GM12878 (cell line): ENCODE results near the gene LGALS1. TPM values are rescaled to one million over a fixed set of nuclear protein-coding genes. Genes with fewer than 3 reads are reported as not detected.

Experiments used
- BCLAF1 ChIP-seq: fragments of 450-650 bp; IDR thresholded peaks from 2 replicates; pipeline ENCODE4 v1.6.1; 2017; ENCODE audit warnings: antibody characterized with exemption, mild to moderate bottlenecking, moderate library complexity
- BHLHE40 ChIP-seq, 2 experiments: fragments of 450-650 bp in 1 of 2; IDR thresholded peaks; 2 replicates each; pipeline ENCODE4 v1.6.1; 2011 to 2017; ENCODE audit warnings: low read depth in 2 of 2, borderline replicate concordance in 1 of 2, improper control_type of control experiment in 1 of 2, low read length in 1 of 2, mild to moderate bottlenecking in 1 of 2
- CBFB ChIP-seq: IDR thresholded peaks from 2 replicates; pipeline ENCODE4 v1.6.1; 2016; ENCODE audit warnings: antibody characterized with exemption, low read depth
- CHD1 ChIP-seq: IDR thresholded peaks from 2 replicates; pipeline ENCODE4 v1.6.1; 2012; ENCODE audit warnings: low read depth, low read length, improper control_type of control experiment
- EGR1 ChIP-seq, 2 experiments: IDR thresholded peaks; 1 replicate in 1 of 2; 2 replicates in 1 of 2; pipeline ENCODE4 v1.6.1; 2011 to 2012; ENCODE audit warnings: low read depth in 2 of 2, low read length in 2 of 2, borderline replicate concordance in 1 of 2, mild to moderate bottlenecking in 1 of 2, moderate library complexity in 1 of 2
- FOXM1 ChIP-seq: IDR thresholded peaks from 2 replicates; pipeline ENCODE4 v1.6.1; 2012; ENCODE audit warnings: low read depth, mild to moderate bottlenecking, inconsistent platforms, low read length, moderate library complexity
- GATAD2B ChIP-seq: fragments of 450-650 bp; conservative IDR thresholded peaks from 2 replicates; pipeline ENCODE4 v1.6.1; 2017; ENCODE audit warnings: low read depth, mild to moderate bottlenecking, moderate library complexity
- HDGF ChIP-seq: fragments of 450-650 bp; IDR thresholded peaks from 2 replicates; pipeline ENCODE4 v1.6.1; 2016; ENCODE audit warnings: antibody characterized with exemption
- IKZF1 ChIP-seq: fragments of 450-650 bp; conservative IDR thresholded peaks from 2 replicates; pipeline ENCODE4 v1.6.1; 2017; ENCODE audit warnings: antibody characterized with exemption, mild to moderate bottlenecking
- MEF2A ChIP-seq: IDR thresholded peaks from 2 replicates; pipeline ENCODE4 v1.6.1; 2011; ENCODE audit warnings: low read depth, mild to moderate bottlenecking, low read length, moderate library complexity; ENCODE audit not compliant: insufficient read depth
- MYC ChIP-seq: IDR thresholded peaks from 2 replicates; pipeline ENCODE4 v1.6.1; 2011; ENCODE audit warnings: mild to moderate bottlenecking, low read length, moderate library complexity, inconsistent platforms; ENCODE audit not compliant: insufficient read depth, insufficient replicate concordance, insufficient read length, severe bottlenecking
- NBN ChIP-seq: fragments of 450-650 bp; IDR thresholded peaks from 2 replicates; pipeline ENCODE4 v1.6.1; 2016
- PKNOX1 ChIP-seq: fragments of 450-650 bp; IDR thresholded peaks from 2 replicates; pipeline ENCODE4 v1.6.1; 2016; ENCODE audit warnings: mild to moderate bottlenecking
- POLR2AphosphoS2 ChIP-seq: IDR thresholded peaks from 2 replicates; pipeline ENCODE4 v1.6.1; 2011; ENCODE audit warnings: low read depth, mild to moderate bottlenecking, low read length, improper control_type of control experiment, moderate library complexity
- RB1 ChIP-seq: fragments of 450-650 bp; formaldehyde crosslinking; IDR thresholded peaks from 2 replicates; pipeline ENCODE4 v1.6.1; 2017; ENCODE audit warnings: mild to moderate bottlenecking, borderline replicate concordance
- RELA ChIP-seq: fragments of 450-650 bp; IDR thresholded peaks from 2 replicates; pipeline ENCODE4 v1.8.0; 2014; ENCODE audit warnings: borderline replicate concordance; ENCODE audit not compliant: partially characterized antibody
- REST ChIP-seq: IDR thresholded peaks from 2 replicates; pipeline ENCODE4 v1.6.1; 2012; ENCODE audit warnings: mild to moderate bottlenecking, low read depth, low read length
- RUNX3 ChIP-seq: IDR thresholded peaks from 2 replicates; pipeline ENCODE4 v1.6.1; 2012; ENCODE audit warnings: low read length, inconsistent platforms
- SIN3A ChIP-seq: IDR thresholded peaks from 2 replicates; pipeline ENCODE4 v1.6.1; 2012; ENCODE audit warnings: low read depth, low read length, improper control_type of control experiment
- SMAD1 ChIP-seq: fragments of 450-650 bp; IDR thresholded peaks from 2 replicates; pipeline ENCODE4 v1.6.1; 2018; ENCODE audit warnings: mild to moderate bottlenecking, low read depth; ENCODE audit not compliant: partially characterized antibody
- SMC3 ChIP-seq: IDR thresholded peaks from 2 replicates; pipeline ENCODE4 v1.6.1; 2011; ENCODE audit warnings: low read length, improper control_type of control experiment, borderline replicate concordance
- ZNF24 ChIP-seq: fragments of 450-650 bp; IDR thresholded peaks from 2 replicates; pipeline ENCODE4 v1.6.1; 2017; ENCODE audit warnings: antibody characterized with exemption, mild to moderate bottlenecking
- polyA plus RNA-seq, 11 experiments: library from polyadenylated mRNA; depleted of rRNA in 4 of 11; unstranded in 6 of 11; stranded (reverse) in 5 of 11; fragments of >200 nt; fragmentation: Nextera tagmentation in 4 of 11; fragmentation: Illumina TruSeq in 1 of 11; extraction: Ambion mirVana in 4 of 11; extraction: Trizol in 1 of 11; gene quantifications; 1 replicate in 1 of 11; 2 replicates in 10 of 11; pipeline versions ENCODE4 v1.2.1 to v1.2.3, GENCODE V29; 2011 to 2016; ENCODE audit warnings: inconsistent platforms in 2 of 11, missing spikeins in 2 of 11, low read depth in 1 of 11
- total RNA-seq, 4 experiments: library from RNA; depleted of rRNA in 3 of 4; stranded (reverse); fragments of >200 nt in 3 of 4; fragmentation: Illumina TruSeq in 1 of 4; extraction: Trizol in 1 of 4; gene quantifications; 2 replicates each; pipeline versions ENCODE4 v1.2.1 to v1.2.3, GENCODE V29; 2013 to 2021

The LGALS1 gene
- total and polyA plus RNA-seq, 10 of the 15 experiments (the other 5 are each of a cell fraction or from before 2014, with no cell fraction given) = 312 to 1,889 (median 706) TPM

GRCh38 chr22:37674951-37675929 is at the start of gene LGALS1 (continued):
- no peak for TF ChIP-seq MYC
- TF ChIP-seq RUNX3 = peak; percentile 91
- no peak for TF ChIP-seq MEF2A
- no peak for TF ChIP-seq REST
- peak; percentile 36; the same call in 1 of the 2 replicates for TF ChIP-seq GATAD2B
- no peak for TF ChIP-seq BCLAF1
- peak; percentile 80 for TF ChIP-seq IKZF1
- no peak for TF ChIP-seq CHD1
- no peak for TF ChIP-seq PKNOX1
- peak; percentile 77; the same call in 1 of the 2 replicates for TF ChIP-seq SIN3A
- TF ChIP-seq CBFB = peak; percentile 77; the same call in 1 of the 2 replicates
- TF ChIP-seq RELA = peak; percentile 68
- peak; percentile 9 to 71; a peak in 2 of 4 replicates for TF ChIP-seq BHLHE40 (IDR thresholded peaks at IDR 0.05; ENCODE audit: borderline replicate concordance in 1 of 2, low read depth in 2 of 2, low read length in 1 of 2)
- peak; percentile 38 for TF ChIP-seq NBN
- peak; percentile 68; the same call in 1 of the 2 replicates for TF ChIP-seq RB1
- TF ChIP-seq POLR2AphosphoS2 = 0 out of 2 replicates have a peak, but pooled peaks have one; percentile 70
- 0 out of 2 replicates have a peak, but pooled peaks have one; percentile 2 for TF ChIP-seq SMC3
- TF ChIP-seq SMAD1 = peak; percentile 44
- 0 out of 3 replicates have a peak, but pooled peaks of 1 of the 2 experiments have one; percentile 45 for TF ChIP-seq EGR1 (IDR thresholded peaks at IDR 0.05; ENCODE audit: borderline replicate concordance in 1 of 2, low read depth in 2 of 2, low read length in 2 of 2)
- peak; percentile 49 for TF ChIP-seq HDGF
- TF ChIP-seq FOXM1 = no peak
- TF ChIP-seq ZNF24 = 0 out of 2 replicates have a peak, but pooled peaks have one; percentile 13
